DND-41 (cell line): ENCODE data around the gene ETS2.

ENCODE experiments used
- CTCF ChIP-seq: IDR thresholded peaks from 2 replicates; pipeline ENCODE4 v1.5.1; 2012; ENCODE audit warnings: borderline replicate concordance, low read length, moderate library complexity, mild to moderate bottlenecking; ENCODE audit not compliant: poor library complexity, severe bottlenecking; ENCODE audit errors: extremely low read depth
- EZH2 ChIP-seq: IDR thresholded peaks from 3 replicates; pipeline ENCODE4 v1.6.1; 2012; ENCODE audit warnings: borderline replicate concordance, low read depth, mild to moderate bottlenecking, moderate library complexity, low read length, inconsistent platforms; ENCODE audit not compliant: severe bottlenecking

- TF ChIP-seq CTCF: no peak
- no peak for TF ChIP-seq EZH2
These were observed 38.2 kb downstream of the ETS2 start for GRCh38 chr21:38843806-38844503.
